ENCODE data around the gene CLCN7.

DNA sequence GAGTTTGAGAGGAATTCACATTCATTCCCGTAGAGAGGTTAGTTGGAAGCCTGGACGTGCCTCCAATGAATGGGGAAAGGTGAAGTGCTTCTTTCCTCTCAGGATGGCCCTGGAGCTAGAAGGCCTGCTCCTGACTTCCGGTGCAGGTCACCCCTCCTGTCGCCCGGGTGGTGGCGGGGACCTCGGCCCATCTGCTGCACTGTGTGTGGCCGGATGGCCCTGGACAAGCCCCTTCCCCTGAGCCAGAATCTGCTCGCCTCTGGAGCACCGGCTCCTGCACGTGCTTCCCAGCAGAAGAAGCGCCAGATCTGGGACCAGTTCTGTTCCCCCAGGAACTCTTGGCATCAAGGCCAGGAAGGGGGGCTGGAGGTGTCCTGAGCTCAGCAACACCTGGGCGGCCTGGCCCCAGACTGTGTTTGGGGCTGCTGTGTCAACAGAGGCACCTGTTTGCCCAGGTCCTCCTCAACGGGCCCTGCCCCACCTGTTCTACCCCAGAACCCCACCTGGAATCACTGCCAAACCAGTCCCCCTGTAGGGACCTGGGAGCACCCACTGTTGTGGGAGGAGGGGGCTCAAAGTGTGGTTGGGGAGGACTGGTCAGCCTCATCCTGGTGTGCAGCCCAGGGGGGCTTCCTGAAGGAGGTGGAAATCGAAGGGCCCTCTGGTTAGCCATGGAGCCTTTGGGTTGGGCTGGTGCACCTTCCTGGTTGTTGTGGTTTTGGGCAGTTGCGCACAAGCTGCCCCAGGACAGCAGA lies 49.0 kb downstream of the CLCN7 start:
- TF ChIP-seq, protein P1, sequence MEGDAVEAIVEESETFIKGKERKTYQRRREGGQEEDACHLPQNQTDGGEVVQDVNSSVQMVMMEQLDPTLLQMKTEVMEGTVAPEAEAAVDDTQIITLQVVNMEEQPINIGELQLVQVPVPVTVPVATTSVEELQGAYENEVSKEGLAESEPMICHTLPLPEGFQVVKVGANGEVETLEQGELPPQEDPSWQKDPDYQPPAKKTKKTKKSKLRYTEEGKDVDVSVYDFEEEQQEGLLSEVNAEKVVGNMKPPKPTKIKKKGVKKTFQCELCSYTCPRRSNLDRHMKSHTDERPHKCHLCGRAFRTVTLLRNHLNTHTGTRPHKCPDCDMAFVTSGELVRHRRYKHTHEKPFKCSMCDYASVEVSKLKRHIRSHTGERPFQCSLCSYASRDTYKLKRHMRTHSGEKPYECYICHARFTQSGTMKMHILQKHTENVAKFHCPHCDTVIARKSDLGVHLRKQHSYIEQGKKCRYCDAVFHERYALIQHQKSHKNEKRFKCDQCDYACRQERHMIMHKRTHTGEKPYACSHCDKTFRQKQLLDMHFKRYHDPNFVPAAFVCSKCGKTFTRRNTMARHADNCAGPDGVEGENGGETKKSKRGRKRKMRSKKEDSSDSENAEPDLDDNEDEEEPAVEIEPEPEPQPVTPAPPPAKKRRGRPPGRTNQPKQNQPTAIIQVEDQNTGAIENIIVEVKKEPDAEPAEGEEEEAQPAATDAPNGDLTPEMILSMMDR (IDR thresholded peaks at IDR 0.05): no peak
- no peak for TF ChIP-seq POLR2A (IDR thresholded peaks at IDR 0.05)

Data from heart left ventricle (tissue), 13 donors.